Measurements from ENCODE around the gene NPHP4.
"Not testable (repeated sequence)": the region's sequence is repeated elsewhere in the genome, so short reads cannot be mapped to it uniquely, and the experiment has no call there.

The NPHP4 gene

GRCh38 chr1:5927506-5928370 lies 64.5 kb downstream of the NPHP4 start:
- no peak for DNase-seq

GRCh38 chr1:5926686-5927435 lies 65.4 kb downstream of the NPHP4 start:
- no peak for DNase-seq

- not testable (repeated sequence) for DNase-seq
Observed at GRCh38 chr1:5922700-5923330, 69.4 kb downstream of the NPHP4 start.

GRCh38 chr1:5921671-5922070 lies 70.6 kb downstream of the NPHP4 start:
- no peak for DNase-seq

GRCh38 chr1:5921129-5921528 lies 71.1 kb downstream of the NPHP4 start:
- DNase-seq, result no peak

GRCh38 chr1:5920201-5920600 lies 72.0 kb downstream of the NPHP4 start:
- no peak for DNase-seq

- no peak for DNase-seq
Observed at GRCh38 chr1:5918275-5918649, 74.0 kb downstream of the NPHP4 start.

GRCh38 chr1:5917591-5918274 lies 74.5 kb downstream of the NPHP4 start:
- no peak for DNase-seq

- no peak for DNase-seq
Observed at GRCh38 chr1:5917281-5917590, 75.0 kb downstream of the NPHP4 start.

- no peak for DNase-seq
Observed at GRCh38 chr1:5916572-5917280, 75.5 kb downstream of the NPHP4 start.

GRCh38 chr1:5915587-5916571 lies 76.3 kb downstream of the NPHP4 start:
- DNase-seq, result peak in 2 of 6 experiments; percentile 6

- DNase-seq, result no peak
Observed at GRCh38 chr1:5914676-5915365, 77.4 kb downstream of the NPHP4 start.

GRCh38 chr1:5913876-5914275 lies 78.3 kb downstream of the NPHP4 start:
- no peak for DNase-seq

GRCh38 chr1:5913078-5913845 lies 79.0 kb downstream of the NPHP4 start:
- no peak for DNase-seq

- DNase-seq, result no peak
Observed at GRCh38 chr1:5911871-5912271, 80.4 kb downstream of the NPHP4 start.

GRCh38 chr1:5911157-5911556 lies 81.1 kb downstream of the NPHP4 start:
- no peak for DNase-seq

GRCh38 chr1:5910666-5911065 lies 81.6 kb downstream of the NPHP4 start:
- DNase-seq, result no peak

- DNase-seq, result no peak
Observed at GRCh38 chr1:5910276-5910620, 82.0 kb downstream of the NPHP4 start.

- no peak for DNase-seq
Observed at GRCh38 chr1:5909576-5910275, 82.5 kb downstream of the NPHP4 start.

All from stimulated activated naive CD4-positive, alpha-beta T cell (primary cell).